HPDE6-E6E7 (cell line): ENCODE results near the gene MVP.

ENCODE experiments used
- DNase-seq: peaks from one replicate; pipeline ENCODE4 v3.0.0; 2011; ENCODE audit warnings: missing footprints; ENCODE audit errors: extremely low spot score

The MVP gene

DNA sequence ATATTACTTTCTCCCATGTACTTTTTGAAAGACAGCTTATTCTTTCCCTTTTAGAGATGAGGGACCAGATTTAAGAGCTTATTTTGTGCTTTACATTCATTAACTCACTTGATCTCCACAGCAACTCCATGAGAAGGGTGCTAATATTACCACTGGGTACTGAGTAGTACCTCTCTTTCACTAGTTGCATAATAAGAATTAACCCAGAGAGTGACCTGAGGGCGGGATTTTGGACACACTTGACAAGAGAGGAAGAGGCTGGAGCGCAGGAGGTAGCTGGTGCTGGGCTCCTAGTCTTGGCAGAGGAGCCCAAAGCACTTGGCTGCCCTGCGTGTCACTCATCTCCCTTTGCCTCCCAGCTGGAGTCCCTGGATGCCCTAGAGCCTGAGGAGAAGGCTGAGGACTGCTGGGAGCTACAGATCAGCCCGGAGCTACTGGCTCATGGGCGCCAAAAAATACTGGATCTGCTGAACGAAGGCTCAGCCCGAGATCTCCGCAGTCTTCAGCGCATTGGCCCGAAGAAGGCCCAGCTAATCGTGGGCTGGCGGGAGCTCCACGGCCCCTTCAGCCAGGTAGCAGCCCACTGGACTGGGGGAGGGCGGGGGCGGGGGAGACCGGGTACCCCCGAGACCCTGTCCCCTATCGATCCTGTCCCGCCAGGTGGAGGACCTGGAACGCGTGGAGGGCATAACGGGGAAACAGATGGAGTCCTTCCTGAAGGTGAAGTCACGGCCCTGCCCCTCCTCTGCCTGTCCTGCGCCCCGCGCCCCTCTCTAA, 15.6 kb upstream of the MVP start:
- DNase-seq: no peak

- peak; percentile 73 for DNase-seq
Observed at GRCh38 chr16:29805232-29806098, 14.8 kb upstream of the MVP start.

- no peak for DNase-seq
Observed at GRCh38 chr16:29806099-29806579, 14.1 kb upstream of the MVP start, which contains the start of gene MAZ. Gene MAZ, plus strand, starts transcription at chr16:29806529. Its CDS starts 173 bp downstream, at chr16:29806702.

DNA sequence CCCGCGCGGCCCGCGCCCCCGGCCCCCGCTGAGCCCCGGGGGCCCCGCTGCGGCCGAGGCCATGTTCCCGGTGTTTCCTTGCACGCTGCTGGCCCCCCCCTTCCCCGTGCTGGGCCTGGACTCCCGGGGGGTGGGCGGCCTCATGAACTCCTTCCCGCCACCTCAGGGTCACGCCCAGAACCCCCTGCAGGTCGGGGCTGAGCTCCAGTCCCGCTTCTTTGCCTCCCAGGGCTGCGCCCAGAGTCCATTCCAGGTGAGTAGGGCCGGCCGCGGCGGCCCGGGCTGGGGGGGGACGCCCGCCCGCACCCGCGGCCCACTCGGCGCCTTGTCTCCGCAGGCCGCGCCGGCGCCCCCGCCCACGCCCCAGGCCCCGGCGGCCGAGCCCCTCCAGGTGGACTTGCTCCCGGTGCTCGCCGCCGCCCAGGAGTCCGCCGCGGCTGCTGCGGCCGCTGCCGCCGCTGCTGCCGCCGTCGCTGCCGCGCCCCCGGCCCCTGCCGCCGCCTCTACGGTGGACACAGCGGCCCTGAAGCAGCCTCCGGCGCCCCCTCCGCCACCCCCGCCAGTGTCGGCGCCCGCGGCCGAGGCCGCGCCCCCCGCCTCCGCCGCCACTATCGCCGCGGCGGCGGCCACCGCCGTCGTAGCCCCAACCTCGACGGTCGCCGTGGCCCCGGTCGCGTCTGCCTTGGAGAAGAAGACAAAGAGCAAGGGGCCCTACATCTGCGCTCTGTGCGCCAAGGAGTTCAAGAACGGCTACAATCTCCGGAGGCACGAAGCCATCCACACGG, 13.4 kb upstream of the MVP start:
- DNase-seq: no peak

DNA sequence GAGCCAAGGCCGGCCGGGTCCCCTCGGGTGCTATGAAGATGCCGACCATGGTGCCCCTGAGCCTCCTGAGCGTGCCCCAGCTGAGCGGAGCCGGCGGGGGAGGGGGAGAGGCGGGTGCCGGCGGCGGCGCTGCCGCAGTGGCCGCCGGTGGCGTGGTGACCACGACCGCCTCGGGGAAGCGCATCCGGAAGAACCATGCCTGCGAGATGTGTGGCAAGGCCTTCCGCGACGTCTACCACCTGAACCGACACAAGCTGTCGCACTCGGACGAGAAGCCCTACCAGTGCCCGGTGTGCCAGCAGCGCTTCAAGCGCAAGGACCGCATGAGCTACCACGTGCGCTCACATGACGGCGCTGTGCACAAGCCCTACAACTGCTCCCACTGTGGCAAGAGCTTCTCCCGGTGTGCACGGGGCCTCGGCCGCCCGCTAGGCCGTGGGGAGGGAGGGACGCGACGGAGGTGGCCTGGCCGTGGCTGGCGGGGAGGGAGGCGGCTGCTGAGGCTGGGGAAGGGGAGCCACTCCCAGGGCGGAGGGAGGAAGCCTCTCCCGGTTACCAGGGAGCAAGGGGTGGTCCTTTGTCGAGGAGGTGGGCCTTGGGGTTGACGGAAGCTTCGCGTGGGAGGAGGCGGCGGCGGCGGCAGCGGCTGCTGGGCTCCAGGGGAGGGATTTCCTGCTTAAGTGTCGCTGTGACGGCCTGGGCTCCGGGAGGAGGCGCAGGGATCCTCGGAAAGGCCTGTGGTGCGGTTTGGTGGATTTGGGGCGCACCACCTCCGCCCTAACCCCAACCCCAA, 12.6 kb upstream of the MVP start:
- no peak for DNase-seq

GRCh38 chr16:29808219-29808900, 11.9 kb upstream of the MVP start:
- no peak for DNase-seq

DNA sequence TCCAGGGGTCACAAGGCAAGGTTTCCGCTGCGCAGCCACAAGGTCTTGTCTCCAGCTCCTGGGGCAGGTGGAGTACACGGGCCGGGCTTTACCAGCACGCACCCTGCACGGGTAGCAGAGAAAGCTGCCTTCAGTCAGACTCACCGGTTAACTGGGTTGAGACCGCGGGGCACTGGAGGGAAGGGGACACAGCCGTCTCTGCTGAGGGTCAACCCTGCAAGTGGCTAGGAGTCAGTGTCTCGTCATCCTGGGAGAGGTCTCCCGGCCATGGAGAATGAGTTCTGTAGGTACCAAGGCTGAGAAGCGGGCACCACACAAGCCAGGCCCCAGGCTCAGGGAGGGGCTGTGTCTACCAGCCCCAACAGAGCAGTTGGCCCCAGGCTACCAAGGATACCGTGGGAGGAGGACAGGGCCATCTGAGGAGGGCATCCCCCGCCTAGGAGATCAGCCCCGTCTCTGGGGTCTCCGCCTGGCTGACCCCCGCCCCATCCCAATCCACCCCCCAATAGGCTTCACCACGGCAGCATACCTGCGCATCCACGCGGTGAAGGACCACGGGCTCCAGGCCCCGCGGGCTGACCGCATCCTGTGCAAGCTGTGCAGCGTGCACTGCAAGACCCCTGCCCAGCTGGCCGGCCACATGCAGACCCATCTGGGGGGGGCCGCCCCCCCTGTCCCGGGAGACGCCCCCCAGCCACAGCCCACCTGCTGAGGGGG, 11.1 kb upstream of the MVP start:
- DNase-seq: no peak

DNA sequence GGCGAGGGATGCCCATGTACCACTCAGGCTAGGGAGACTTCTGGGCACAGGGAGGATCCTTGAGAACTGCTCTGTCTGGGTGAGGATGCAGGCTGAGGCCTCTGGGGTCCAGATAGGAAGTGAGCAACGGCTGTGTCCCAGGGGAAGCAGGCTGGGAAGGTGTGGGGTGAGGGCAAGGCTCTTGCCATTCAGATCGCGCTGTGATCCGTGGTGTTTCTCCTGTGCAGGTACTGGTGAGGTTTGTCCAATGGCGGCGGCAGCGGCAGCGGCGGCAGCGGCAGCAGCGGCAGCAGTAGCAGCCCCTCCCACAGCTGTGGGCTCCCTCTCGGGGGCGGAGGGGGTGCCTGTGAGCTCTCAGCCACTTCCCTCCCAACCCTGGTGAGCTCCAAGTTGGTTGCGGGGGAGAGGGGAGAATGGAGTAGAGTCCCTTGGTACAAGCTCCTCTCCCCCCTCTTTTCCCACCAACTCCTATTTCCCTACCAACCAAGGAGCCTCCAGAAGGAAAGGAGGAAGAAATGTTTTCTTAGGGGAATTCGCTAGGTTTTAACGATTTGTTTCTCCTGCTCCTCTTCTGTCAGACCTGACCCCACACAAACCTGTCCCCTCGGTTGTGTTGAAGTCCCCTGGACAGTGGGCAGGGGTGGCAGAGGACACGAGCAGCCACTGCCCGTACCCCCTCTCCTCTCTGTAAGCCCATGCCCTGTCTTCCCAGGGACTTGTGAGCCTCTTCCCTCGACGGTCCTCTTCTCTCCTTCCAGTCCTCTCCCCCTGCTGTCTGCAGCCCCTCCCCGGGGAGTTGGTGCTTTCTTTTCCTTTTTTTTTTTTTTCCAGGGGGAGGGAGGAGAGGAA, 10.2 kb upstream of the MVP start:
- no peak for DNase-seq

GRCh38 chr16:29810699-29811169, 9.5 kb upstream of the MVP start:
- no peak for DNase-seq

DNA sequence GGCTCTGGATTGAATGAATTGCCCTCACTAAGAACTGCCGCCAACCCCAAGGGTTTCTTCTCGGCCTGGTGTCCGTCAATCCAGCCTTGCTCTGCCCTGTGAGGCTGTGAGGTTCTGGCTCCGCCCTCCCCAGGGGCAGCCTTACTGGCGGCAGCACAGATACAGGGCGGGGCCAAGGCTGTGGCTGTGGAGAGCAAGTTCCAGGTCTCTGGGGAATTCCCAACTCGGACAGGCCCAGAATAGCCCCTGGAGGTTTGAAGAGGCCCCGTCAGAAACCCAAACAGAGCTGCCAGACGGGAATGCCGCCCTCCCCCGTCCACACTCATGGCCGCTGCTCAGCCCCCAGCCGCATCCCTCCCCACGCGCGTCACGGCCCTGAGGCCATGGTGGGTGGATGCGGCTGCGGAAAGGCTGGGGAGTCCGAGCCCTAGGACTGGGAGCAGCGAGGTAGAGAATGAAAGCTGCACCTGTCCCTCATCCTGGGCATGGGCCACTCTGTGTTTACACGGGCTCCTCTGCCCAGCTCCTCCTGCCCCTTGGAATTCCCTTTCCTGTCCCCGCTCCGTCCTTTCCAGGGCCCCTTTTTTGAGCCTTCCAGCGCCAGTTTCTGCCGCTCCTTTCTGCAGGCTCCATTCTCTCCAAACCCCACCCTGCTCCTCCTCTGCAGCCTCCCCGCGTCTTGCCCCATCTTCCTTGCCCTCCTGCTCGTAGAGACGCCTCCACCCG, 8.9 kb upstream of the MVP start:
- peak; percentile 89 for DNase-seq

- DNase-seq: no peak
Observed at GRCh38 chr16:29811896-29812665, 8.2 kb upstream of the MVP start, which contains the start of gene PRRT2. Gene PRRT2, plus strand, starts transcription at chr16:29812193. Its CDS starts 862 bp downstream, at chr16:29813055.

DNA sequence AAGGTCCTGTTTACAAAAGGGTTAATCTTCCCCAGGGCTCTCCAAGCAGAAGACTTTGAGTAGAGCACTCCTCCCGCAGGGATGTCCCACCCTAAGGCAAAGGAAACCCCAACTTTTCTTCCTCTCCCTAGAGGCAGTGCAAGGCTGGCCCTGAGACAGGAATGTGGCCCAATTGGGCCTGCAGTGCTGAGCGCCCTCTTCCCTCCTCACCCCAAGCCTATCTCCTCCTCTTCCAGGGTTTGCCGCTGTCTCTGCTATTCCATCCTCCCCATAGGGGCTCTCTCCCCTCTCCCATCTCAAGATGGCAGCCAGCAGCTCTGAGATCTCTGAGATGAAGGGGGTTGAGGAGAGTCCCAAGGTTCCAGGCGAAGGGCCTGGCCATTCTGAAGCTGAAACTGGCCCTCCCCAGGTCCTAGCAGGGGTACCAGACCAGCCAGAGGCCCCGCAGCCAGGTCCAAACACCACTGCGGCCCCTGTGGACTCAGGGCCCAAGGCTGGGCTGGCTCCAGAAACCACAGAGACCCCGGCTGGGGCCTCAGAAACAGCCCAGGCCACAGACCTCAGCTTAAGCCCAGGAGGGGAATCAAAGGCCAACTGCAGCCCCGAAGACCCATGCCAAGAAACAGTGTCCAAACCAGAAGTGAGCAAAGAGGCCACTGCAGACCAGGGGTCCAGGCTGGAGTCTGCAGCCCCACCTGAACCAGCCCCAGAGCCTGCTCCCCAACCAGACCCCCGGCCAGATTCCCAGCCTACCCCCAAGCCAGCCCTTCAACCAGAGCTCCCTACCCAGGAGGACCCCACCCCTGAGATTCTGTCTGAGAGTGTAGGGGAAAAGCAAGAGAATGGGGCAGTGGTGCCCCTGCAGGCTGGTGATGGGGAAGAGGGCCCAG, 7.3 kb upstream of the MVP start:
- no peak for DNase-seq

DNA sequence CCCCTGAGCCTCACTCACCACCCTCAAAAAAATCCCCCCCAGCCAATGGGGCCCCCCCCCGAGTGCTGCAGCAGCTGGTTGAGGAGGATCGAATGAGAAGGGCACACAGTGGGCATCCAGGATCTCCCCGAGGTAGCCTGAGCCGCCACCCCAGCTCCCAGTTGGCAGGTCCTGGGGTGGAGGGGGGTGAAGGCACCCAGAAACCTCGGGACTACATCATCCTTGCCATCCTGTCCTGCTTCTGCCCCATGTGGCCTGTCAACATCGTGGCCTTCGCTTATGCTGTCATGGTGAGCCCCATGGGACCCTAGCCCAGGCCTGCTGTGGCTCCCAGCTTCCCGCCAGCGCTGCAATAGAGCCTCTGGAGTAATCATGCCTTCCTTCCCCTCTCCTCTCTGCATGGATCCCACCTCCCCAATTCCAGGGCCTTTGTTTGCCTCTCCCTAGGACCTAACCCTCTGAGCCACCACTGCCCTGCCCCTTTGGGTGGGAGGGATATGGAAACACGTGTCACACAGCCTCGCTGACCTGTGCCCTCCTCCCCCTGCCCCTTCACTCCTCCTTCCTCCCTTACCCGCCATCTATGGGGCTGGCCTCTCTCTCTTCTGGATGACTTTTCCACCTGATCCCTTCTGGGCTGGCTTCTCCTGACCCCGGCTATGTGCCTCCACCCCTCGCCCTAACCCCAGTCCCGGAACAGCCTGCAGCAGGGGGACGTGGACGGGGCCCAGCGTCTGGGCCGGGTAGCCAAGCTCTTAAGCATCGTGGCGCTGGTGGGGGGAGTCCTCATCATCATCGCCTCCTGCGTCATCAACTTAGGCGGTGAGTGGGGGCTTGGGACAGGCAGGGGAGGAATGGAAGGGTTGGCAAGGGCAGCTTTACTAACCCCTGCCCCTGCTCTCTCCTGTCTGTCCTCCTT, 6.4 kb upstream of the MVP start:
- no peak for DNase-seq

DNA sequence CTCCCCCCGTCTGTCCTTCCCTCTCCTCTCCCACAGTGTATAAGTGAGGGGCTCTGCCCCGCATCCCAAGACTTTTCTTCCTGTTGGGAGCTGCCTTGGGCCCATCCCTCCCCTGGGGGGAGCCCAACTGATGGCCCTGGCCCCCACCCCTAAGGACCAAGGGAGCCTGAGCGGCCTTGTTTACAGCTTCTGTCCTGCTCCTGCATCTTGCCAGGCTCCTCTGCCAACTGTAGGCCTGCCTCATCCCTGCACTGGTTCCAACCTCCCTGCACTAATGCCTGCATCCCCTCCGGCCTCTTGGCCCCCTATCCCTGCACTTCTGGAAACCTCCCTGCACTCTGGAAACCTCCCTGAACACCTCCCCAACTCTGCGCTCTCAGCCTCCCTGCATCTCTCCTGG, 5.7 kb upstream of the MVP start:
- no peak for DNase-seq
